Activated CD8-positive, alpha-beta memory T cell treated with anti-CD3 and anti-CD28 coated beads, Interleukin-2, amount 50 U/mL, for 1 hour (primary cell): ENCODE measurements around the gene DTWD1.
"Not testable (repeated sequence)": the region's sequence is repeated elsewhere in the genome, so short reads cannot be mapped to it uniquely, and the experiment has no call there.

Experiments used
- DNase-seq: peaks from one replicate; pipeline ENCODE4 v3.0.0-alpha.2; 2020; ENCODE audit errors: extremely low read depth

Gene DTWD1

DNA sequence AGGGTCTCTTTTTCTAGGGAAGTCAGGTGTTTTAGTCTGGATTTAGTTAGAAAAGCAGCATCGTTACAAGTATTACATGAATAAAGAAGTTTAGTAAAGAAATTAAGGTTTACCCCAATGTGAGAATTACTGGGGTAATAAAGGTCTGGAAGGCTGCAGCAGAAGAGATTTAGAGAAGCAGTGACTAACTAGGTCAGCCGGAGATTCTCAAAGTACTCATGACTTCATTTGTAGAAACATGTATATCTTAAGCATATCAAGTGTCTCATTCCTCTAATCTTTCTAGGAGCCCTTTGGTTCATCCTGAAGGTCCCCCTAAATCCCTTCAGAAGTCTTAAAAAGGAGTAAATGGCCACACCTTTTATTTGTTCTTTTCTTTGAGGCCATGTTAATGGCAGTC lies 26.0 kb downstream of the DTWD1 start:
- DNase-seq, result no peak

DNA sequence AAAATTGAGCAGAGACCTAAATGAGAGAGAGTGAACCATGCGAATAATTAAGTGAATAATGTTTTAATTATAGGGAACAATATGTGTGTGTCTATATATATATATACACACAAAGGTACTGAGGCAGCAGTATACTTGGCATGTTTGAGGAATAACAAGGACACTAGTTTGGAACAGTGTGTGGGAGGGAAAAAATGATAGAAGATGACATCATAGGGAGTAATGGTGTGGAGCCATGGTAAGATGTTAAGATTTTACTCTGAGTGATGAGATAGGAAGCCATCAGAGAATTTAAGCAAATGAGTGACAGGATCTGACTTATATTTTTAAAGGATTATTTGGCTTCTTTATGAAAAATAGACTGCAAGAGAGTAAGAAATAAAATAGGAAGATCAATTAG lies 29.1 kb downstream of the DTWD1 start:
- DNase-seq, result no peak

DNA sequence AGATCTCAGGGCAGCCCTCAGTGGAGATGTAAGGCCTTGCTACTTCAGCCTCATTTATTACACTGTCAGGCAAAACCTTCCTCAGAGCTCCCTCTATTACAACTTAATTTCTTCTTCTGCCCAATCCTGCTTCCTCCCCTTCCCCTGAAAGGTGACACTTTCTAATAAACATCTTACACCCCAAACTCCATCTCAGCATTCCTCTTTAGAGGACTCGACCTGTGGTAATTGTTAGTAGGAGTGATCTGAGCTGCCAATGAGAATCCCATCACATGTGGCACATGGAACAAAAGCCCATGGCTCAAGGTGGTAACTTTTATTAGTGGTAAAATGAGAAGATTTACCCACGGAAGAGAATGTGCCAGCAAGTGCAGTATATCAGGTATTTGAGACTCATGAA lies 29.8 kb downstream of the DTWD1 start:
- no peak for DNase-seq

DNA sequence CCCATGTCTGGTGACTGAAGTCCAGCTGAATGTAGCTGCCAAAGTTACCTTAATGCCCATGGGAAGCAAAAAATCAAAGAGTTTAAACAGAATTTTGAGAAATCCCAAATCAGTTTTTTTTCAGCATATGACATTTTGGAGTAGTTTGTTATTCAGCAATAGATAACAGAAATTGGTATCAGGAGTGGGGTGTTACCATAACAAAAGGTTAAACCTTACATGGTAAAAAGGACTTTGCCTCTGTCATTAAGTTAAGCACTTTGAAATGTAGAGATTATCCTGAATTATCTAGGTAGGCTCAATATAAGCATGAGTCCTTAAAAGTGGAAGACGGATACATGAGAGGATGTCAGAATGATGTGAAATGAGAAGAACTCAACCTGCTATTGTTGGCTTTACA lies 32.1 kb downstream of the DTWD1 start:
- DNase-seq, result no peak

DNA sequence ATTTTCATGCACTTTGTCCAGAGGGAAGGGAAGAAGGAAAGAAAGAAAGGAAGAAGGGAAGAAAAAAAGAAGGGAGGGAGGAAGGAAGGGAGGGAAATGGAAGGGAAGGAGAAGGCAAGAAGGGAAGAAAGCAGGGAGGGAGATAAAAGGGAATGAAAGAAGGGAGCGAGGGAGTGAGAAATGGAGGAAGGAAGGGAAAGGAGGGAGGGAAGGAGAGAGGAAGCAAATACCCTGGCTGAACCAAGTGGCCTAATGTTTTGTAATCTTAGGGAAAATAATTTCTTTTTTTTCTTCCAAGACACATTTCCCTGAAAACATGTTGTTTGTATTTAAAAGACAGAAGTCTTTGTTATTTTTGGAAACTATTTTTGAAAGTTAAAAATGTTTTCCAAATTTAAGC lies 35.9 kb downstream of the DTWD1 start:
- no peak for DNase-seq

DNA sequence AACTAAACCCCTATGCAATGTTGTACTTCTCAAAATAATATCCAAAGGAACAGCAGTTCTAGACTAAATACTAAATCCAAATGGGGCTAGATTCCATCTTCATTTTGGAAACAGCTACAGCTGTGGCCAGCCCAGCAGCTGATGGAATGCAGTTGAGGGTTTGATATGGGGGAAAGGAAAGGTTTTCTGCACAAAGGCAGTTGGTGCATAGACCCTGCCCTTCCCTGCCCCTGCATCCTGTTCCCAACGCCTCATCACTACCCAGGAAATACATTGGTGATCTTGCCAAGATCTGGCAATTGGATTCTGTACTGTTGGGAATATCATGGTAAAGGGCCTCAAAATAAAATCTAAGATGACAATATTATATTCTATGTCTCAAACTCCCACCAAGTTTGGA lies 43.9 kb downstream of the DTWD1 start:
- no peak for DNase-seq

DNA sequence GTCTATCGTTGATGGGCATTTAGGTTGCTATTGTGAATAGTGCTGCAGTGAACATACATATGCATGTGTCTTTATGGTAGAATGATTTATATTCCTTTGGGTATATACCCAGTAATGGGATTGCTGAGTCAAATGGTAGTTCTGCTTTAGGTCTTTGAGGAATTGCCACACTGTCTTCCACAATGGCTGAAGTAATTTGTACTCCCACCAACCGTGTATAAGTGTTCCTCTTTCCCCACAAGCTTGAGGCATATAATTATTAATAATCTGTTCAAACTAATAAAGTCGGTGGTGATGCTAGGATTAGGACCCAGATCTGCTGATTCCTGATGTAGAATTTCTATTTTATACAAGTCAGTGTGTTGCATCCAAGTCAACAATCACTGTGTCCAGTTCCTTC lies 45.6 kb downstream of the DTWD1 start:
- not testable (repeated sequence) for DNase-seq

DNA sequence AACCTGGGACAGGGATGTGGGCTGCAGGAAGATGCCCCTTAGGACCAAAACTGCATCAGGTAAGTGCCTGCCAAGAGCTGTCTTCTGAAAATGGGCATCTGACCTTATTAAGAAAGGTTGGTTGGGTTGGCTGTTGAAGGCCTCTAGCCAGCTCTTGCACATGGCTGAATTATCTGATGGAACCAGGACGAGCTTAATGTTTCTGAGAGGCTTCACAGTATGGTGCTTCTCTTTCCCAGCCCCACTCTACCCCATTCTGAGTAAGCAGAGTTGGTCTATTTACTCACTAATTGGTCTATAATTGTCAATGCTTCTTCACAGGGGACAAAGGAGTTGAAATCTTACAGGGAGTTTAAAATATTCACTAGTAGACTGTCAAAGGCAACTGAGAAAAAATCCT lies 48.4 kb downstream of the DTWD1 start:
- no peak for DNase-seq

DNA sequence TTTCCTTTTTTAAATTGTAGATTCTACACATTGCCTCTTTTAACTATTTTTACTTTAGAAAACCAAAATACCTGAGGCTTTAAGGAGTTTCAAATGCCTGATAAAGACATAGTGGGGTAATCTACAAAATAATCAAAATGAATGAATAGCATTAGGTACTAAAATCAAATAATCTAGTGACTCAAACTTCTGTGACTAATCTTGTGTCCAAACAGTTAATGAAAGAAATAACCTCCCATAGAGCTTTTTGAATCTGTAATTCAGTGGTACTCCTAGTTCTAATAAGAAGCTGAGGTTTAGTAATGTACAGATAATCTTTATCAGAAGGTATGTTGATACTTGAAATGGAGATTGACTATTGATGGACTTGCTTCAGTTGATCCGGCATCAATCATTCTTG lies 53.0 kb downstream of the DTWD1 start:
- DNase-seq, result no peak

DNA sequence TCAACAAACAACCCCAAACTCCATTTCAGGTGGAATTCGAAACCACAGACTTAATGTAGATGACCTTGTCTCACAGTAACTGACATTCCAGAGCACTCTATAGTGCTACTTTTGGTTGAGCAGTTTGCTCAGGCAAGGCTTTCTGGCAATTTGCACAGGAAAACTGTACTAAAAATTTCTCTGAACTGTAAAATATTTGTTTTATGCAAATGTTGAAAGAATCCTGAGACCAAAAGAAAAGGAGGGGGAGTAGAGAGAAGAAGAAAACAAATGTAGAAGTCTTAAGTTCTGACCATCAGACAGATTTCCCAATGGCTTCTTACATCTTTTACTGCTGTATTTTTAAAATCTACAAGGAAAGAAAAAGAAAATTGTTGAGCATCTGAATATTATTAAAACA lies 53.5 kb downstream of the DTWD1 start:
- DNase-seq, result no peak

DNA sequence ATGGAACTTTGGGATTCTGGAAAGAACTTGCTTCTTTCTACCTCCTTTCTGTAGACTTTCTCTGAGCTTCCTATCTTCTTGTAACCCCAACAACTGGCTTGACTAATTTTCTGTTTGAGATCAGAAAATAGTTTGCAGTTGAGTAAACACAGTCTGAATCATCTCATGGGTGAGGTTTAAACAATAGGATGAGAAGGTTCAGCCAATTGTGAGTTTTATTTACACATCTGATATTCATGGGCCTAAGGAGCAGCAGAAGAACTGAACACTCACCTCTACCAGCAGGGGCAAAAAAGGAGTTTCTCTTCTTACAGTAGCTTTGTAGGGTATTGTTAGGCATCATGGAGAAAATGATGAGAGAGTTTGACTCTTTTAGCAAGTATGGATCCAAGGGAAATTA lies 54.2 kb downstream of the DTWD1 start:
- DNase-seq, result no peak

DNA sequence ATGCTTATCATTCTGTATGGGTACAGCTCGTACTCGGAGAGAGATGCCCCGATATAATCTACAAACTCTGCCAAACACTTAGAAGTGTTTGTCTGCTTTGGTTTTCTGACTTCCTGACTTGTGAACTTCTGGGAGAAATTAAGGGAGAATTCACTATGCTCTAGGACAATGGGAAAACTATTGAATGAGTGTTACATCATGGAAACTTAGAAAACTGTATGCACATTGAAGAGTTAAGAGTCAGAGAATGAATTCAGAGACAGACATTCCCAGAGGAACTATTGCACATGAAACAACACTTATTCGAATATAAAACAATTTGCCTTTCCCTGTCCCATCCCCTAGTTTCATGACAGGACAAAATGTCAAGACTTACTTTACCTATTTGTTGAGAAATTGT lies 57.8 kb downstream of the DTWD1 start:
- DNase-seq, result no peak

DNA sequence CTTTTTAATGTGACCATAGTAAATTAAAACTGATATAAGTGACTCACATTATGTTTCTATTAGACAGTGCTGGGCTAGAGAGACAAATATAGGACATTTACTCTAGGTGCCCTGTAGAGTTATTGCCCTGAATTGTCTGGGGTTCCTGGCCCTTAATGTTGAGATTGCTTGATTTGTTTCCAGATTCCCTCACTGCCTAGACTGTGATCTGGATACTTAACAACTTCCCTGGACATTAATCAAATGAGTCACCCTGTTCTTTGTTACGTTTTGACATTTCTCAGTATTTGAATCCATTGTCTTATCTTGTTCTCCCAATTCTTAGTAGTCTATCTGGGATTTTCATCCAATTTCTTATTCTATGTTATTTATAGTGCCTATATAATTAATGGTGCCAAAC lies 65.8 kb downstream of the DTWD1 start:
- no peak for DNase-seq

DNA sequence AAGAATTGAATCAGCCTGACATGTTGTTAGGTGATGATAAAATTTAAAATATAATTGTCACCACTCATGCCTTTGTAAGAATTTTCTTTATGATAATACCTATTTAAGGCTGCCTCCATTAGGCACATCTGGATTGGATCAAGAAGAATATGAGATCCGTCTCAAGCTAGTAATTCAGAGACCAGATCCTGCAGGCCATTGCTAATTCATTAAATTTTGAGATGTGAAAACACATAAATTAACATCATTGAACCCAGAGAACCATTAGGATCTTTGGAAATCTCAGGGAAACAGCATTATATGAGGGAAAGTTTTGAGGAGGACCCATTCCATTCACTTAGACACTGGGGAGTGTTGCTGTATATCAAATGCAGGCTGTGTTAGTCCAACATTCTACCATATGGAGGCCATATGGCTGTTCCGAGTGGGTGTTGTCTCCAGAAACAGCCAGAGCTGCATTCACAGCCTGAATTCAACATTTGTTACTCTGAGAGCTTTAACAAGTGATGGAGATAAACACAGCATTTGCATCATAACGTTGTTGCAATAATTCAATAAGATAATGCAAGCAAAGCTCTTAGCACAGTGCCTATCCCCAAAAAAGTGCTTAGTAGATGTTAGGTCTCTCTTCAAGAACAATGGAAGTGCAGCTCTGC lies 67.4 kb downstream of the DTWD1 start:
- no peak for DNase-seq

DNA sequence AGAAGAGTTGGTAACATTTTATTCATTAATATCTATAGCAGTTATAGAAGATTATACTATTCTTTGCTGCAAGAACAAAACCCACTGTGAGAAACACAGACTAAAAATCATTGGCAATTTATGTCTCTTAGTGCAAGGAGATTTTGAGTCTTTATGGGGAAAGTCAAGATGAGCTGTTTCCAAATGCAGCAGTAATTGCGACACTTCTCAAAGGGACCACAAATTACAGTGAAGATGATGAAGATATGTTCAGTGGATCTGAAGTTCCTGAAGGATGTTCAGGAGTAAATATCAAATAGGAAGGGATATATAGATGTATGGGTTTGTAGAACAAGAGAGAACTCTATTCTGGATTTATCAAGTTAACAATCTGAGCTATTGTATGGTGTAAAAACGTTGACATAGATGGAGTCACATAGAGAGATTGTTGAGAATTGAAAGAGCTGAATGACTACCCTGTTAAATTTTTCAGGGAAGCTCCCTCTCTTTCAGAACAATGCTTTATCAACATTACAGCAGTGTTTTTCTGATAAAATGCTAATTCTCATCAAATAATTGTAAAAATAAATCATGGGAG lies 71.8 kb downstream of the DTWD1 start:
- DNase-seq, result no peak

DNA sequence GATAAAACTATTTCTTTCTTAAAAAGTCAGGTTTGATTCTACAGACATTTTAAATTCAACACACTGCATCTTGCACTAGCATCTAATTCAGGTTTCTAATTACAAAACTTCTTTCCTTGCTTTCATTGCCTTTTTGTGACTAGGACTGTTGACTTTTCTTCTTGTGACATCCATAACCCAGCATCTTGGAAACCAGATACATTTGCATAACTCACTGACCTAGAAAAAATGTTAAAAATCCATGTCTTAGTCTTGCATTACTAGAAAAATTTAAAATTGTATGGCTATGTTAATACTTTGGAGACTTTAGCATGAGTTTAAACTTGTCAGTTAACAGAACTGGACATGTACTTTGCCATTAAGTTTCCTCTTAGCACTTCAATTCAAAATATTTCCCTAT lies 72.7 kb downstream of the DTWD1 start:
- no peak for DNase-seq

DNA sequence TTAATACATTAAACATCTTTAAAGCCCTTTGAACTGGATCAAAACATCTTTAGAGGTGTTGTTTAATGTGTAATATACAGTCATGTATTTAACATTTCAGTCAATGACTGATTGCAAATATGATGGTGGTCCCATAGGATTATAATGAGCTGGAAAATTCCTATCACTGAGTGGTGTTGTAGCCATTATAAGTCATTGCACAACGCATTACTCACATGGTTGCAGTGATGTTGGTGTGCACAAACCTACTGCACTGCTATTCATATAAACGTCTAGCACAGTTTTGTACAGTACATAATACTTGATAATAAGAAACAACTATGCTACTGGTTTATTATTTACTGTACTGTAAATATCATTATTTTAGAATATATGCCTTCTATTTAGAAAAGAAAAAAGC lies 75.6 kb downstream of the DTWD1 start:
- no peak for DNase-seq

DNA sequence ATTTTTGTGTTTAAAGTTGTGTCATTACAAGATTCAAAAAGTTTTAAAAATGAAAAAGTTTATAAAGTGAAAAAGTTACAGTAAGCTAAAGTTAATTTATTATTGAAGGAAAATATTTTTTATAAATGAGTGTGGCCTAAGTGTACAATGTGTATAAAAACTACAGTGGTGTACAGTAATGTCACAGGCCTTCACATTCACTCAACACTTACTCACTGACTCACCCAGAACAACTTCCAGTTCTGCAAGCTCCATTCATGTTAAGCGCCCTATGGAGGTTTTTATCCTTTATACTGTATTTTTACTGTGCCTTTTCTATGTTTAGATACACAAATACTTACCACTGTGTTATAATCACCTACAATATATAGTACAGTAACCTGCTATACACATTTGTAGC lies 76.3 kb downstream of the DTWD1 start:
- no peak for DNase-seq

DNA sequence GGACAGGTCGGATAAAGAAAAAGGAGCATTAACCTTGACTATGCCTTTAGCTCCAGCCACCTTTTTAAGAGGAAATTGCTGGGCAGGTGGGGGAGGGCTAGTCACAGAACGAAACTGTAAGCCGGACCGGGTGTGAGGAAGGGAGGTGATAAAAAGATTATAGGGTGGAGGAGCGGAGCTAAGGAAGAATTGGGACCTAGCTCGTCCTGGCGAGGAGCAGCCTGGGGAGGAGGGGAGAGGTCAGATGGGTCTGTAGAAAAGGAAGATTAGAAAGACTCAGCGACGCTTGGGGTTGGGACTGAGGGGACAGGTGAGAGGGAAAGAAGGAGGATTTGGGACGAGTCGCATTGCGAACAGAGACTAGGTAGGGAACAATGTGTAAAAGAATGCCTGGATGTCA lies 82.1 kb downstream of the DTWD1 start:
- not testable (repeated sequence) for DNase-seq
